ENCODE measurements around the gene TTC23. TPM values are rescaled to one million over a fixed set of nuclear protein-coding genes. Genes with fewer than 3 reads are reported as not detected.

TTC23 gene
- total RNA-seq, 1 donor from 2014 or later = 10.0 TPM

GRCh38 chr15:99100245-99101173 lies 148.9 kb downstream of the TTC23 start:
- TF ChIP-seq, protein P1, sequence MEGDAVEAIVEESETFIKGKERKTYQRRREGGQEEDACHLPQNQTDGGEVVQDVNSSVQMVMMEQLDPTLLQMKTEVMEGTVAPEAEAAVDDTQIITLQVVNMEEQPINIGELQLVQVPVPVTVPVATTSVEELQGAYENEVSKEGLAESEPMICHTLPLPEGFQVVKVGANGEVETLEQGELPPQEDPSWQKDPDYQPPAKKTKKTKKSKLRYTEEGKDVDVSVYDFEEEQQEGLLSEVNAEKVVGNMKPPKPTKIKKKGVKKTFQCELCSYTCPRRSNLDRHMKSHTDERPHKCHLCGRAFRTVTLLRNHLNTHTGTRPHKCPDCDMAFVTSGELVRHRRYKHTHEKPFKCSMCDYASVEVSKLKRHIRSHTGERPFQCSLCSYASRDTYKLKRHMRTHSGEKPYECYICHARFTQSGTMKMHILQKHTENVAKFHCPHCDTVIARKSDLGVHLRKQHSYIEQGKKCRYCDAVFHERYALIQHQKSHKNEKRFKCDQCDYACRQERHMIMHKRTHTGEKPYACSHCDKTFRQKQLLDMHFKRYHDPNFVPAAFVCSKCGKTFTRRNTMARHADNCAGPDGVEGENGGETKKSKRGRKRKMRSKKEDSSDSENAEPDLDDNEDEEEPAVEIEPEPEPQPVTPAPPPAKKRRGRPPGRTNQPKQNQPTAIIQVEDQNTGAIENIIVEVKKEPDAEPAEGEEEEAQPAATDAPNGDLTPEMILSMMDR (IDR thresholded peaks at IDR 0.05; ENCODE audit: insufficient read depth, low read length, severe bottlenecking) = peak; percentile 89
- peaks cover 4% of the 10 kb centered on the region for H3K27me3 ChIP-seq (ENCODE audit: control insufficient read depth, insufficient read depth, low read length)
- no peak for FAIRE-seq
- no peaks in the 10 kb centered on the region for H3K36me3 ChIP-seq (ENCODE audit: control insufficient read depth, insufficient read depth, low read length)
- peak; percentile 46 for DNase-seq (ENCODE audit: low read depth)
- H3K4me3 ChIP-seq (ENCODE audit: low read depth, low read length) = peak overlapping the region; percentile 12

GRCh38 chr15:99099661-99100060 lies 149.7 kb downstream of the TTC23 start:
- TF ChIP-seq, protein P1 (IDR thresholded peaks at IDR 0.05; ENCODE audit: insufficient read depth, low read length, severe bottlenecking) = no peak
- Histone ChIP-seq H3K4me3 (ENCODE audit: low read depth, low read length) (no peak overlapping the region), H3K27me3 (ENCODE audit: control insufficient read depth, insufficient read depth, low read length) (peaks cover 5% of the 10 kb centered on the region), H3K36me3 (ENCODE audit: control insufficient read depth, insufficient read depth, low read length) (no peaks in the 10 kb centered on the region)
- no peak for DNase-seq (ENCODE audit: low read depth)
- no peak for FAIRE-seq

- TF ChIP-seq, protein P1 (IDR thresholded peaks at IDR 0.05; ENCODE audit: insufficient read depth, low read length, severe bottlenecking) = no peak
- DNase-seq (ENCODE audit: low read depth) = no peak
- Histone ChIP-seq H3K27me3 (ENCODE audit: control insufficient read depth, insufficient read depth, low read length) (peaks cover 5% of the 10 kb centered on the region), H3K4me3 (ENCODE audit: low read depth, low read length) (no peak overlapping the region), H3K36me3 (ENCODE audit: control insufficient read depth, insufficient read depth, low read length) (no peaks in the 10 kb centered on the region)
- no peak for FAIRE-seq
Observed at GRCh38 chr15:99098991-99099390, 150.4 kb downstream of the TTC23 start.

- DNase-seq (ENCODE audit: low read depth) (no peak), FAIRE-seq (no peak)
- H3K27me3 ChIP-seq (ENCODE audit: control insufficient read depth, insufficient read depth, low read length) = peaks cover 5% of the 10 kb centered on the region
- no peaks in the 10 kb centered on the region for H3K36me3 ChIP-seq (ENCODE audit: control insufficient read depth, insufficient read depth, low read length)
- no peak overlapping the region for H3K4me3 ChIP-seq (ENCODE audit: low read depth, low read length)
- TF ChIP-seq, protein P1 (IDR thresholded peaks at IDR 0.05; ENCODE audit: insufficient read depth, low read length, severe bottlenecking) = no peak
Observed at GRCh38 chr15:99098426-99098825, 151.0 kb downstream of the TTC23 start.

DNA sequence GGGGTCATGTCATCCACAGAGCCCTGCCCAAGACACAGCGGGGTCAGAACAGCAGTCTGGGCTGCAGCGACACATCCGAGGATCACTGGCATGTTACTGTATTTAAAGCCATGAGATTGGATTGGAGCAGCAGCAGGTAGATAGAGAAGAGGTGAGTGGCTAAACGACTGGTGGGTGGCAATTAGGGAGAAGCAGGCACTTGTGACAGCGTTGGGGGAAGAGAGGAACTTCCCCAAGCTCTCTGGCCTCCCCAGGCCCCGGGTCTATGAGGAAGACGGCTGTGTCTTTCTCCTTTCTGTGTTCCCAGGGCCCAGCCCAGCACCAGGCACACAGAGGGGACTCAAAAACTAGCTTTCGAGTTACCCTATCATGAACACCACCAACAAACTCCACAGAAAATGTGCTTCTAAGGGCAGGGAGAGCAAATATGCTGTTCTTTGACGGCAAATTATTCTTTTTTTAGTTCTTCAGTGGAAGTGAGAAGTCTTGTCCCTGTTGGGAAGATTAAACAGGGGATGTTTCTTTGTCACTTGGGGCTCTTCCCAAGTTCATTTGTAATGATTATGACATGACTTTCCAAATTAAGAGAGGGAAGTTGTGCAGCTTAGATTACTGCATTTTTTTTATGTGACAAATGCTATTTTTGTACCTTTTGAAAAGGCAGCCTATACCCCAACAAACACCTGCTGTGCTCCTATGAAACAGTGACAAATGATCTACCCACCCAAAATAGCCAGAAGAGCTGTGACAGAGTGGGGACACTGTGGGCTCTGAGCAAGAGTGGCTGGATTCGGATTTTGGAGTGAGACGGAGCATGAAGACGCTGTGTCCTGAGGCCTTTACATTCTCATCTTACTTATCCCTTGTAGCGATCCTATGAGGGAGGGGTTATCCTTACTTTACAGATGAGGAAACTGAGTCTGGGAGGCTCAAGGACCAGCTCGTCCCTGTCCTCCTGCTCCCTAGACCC lies 151.7 kb downstream of the TTC23 start:
- TF ChIP-seq, protein P1 (IDR thresholded peaks at IDR 0.05; ENCODE audit: insufficient read depth, low read length, severe bottlenecking) = no peak
- DNase-seq (ENCODE audit: low read depth) = no peak

More for the DNA sequence above, 151.7 kb downstream of the TTC23 start:
- H3K36me3 ChIP-seq (ENCODE audit: control insufficient read depth, insufficient read depth, low read length) = no peaks in the 10 kb centered on the region
- no peak overlapping the region for H3K4me3 ChIP-seq (ENCODE audit: low read depth, low read length)
- peaks cover 5% of the 10 kb centered on the region for H3K27me3 ChIP-seq (ENCODE audit: control insufficient read depth, insufficient read depth, low read length)
- FAIRE-seq = no peak
